GM12865 (cell line): Measurements from ENCODE around the gene DNAJC1.

Source experiments
- DNase-seq: peaks from one replicate; pipeline ENCODE4 v3.0.0; 2010; ENCODE audit warnings: low read depth
- H3K4me3 ChIP-seq: 2 replicates; pipeline ENCODE4 v1.5.1; 2011; ENCODE audit warnings: mild to moderate bottlenecking, low read depth, low read length, control low read depth
- CTCF ChIP-seq: IDR thresholded peaks from 2 replicates; pipeline ENCODE4 v1.5.1; 2011; ENCODE audit warnings: low read length, control low read depth, low read depth, inconsistent platforms; ENCODE audit not compliant: insufficient read depth; ENCODE audit errors: missing control alignments

The DNAJC1 gene

GRCh38 chr10:21807180-21807579 lies 196.3 kb downstream of the DNAJC1 start:
- no peak for DNase-seq
- TF ChIP-seq CTCF, result no peak
- no peak overlapping the region for H3K4me3 ChIP-seq

GRCh38 chr10:21803374-21803773 lies 200.2 kb downstream of the DNAJC1 start:
- no peak for TF ChIP-seq CTCF
- no peak for DNase-seq
- H3K4me3 ChIP-seq, result no peak overlapping the region

DNA sequence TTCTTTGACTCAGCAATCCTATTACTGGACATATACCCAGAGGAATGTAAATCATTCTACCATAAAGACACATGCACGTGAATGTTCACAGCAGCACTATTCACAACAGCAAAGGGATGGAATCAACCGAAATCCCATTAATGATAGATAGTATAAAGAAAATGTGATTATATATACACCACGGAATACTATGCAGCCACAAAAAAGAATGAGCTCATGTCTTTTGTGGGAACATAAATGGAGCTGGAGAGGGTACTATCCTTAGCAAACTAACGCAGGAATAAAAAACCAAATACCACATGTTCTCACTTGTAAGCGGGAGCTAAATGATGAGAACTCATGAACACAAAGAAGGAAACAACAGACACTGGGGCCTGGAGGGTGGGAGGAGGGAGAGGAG lies 201.9 kb downstream of the DNAJC1 start:
- no peak for TF ChIP-seq CTCF
- no peak for DNase-seq

GRCh38 chr10:21797984-21798765 lies 205.4 kb downstream of the DNAJC1 start:
- no peak overlapping the region for H3K4me3 ChIP-seq
- no peak for DNase-seq
- TF ChIP-seq CTCF, result no peak

More for the DNA sequence above, 201.9 kb downstream of the DNAJC1 start:
- H3K4me3 ChIP-seq, result no peak overlapping the region

DNA sequence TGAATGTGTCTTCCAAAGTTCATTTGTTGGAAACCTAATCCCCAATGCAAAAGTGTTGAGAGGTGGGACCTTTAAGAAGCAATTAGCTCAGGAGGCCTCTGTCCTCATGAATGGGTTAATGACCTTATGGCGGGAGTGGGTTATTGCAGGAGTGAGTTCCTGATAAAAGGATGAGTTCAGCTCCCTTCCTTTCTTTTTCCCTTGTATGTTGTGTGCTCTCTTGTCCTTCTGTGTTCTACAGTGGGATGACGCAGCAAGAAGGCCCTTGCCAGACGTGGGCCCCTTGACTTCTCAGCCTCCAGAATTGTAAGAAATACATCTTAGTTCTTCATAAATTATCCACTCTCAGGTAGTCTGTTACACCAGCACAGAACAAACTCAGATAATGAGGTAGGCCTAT lies 206.0 kb downstream of the DNAJC1 start:
- H3K4me3 ChIP-seq, result no peak overlapping the region
- no peak for TF ChIP-seq CTCF
- DNase-seq, result no peak

- no peak for DNase-seq
Observed at GRCh38 chr10:21791276-21791675, 212.3 kb downstream of the DNAJC1 start.

More at GRCh38 chr10:21791276-21791675, 212.3 kb downstream of the DNAJC1 start:
- no peak for TF ChIP-seq CTCF
- H3K4me3 ChIP-seq, result no peak overlapping the region
